GM12878 (cell line): ENCODE results near the gene HACD4. TPM values are rescaled to one million over a fixed set of nuclear protein-coding genes. Genes with fewer than 3 reads are reported as not detected.

Experiments
- ATAC-seq: fragments of 200-7000 bp; cut with Tn5 transposase; 3 replicates; pipeline ENCODE4 v1.9.1; 2020; ENCODE audit warnings: mild to moderate bottlenecking, moderate library complexity
- BruUV-seq: library from RNA; stranded (reverse); fragments of 400-500 nt; replicated peaks from 2 replicates; lab custom pipeline; 2021; lab: Mats Ljungman, UMichigan
- CTCF ChIA-PET: fragments of 300-600 bp; sonication (Branson Sonifier 250); formaldehyde crosslinking; extraction: SDS; loops from one replicate; lab custom pipeline; 2021; ENCODE audit warnings: inconsistent platforms; lab: Yijun Ruan, JAX
- POLR2A ChIA-PET: fragments of 350-600 bp; formaldehyde crosslinking; extraction: SDS; loops from one replicate; lab custom pipeline; 2021; ENCODE audit warnings: inconsistent platforms; lab: Charles Lee
- RAD21 ChIA-PET: fragments of 300-600 bp; sonication (Branson Sonifier 250); formaldehyde crosslinking; loops from one replicate; lab custom pipeline; 2023; ENCODE audit warnings: antibody characterized with exemption; ENCODE audit not compliant: unreplicated experiment; lab: Charles Lee
- SMC1A ChIA-PET: fragments of 300-600 bp; sonication (Branson Sonifier 250); formaldehyde crosslinking; loops from one replicate; lab custom pipeline; 2023; ENCODE audit not compliant: unreplicated experiment, uncharacterized antibody; lab: Charles Lee
- DNase-seq: peaks from one replicate; pipeline ENCODE4 v3.0.0-alpha.2; 2011; ENCODE audit warnings: low read depth, low spot score
- FAIRE-seq: peaks from 3 replicates; lab custom pipeline; 2011; peaks lifted over from hg19 to GRCh38; lab: Jason Lieb, UNC
- H2AFZ ChIP-seq: 2 replicates; pipeline ENCODE4 v1.6.0; 2011; ENCODE audit warnings: low read depth, low read length, control low read depth; ENCODE audit not compliant: control insufficient read depth
- H3K27ac ChIP-seq: 2 replicates; pipeline ENCODE4 v1.5.1; 2011; ENCODE audit warnings: control low read depth; ENCODE audit not compliant: control insufficient read depth, insufficient read depth
- H3K27me3 ChIP-seq, 2 experiments: replicated peaks in 1 of 2; 2 replicates each; pipeline versions ENCODE4 v1.6.0 to v1.6.1; 2011; ENCODE audit warnings: low read length in 1 of 2; ENCODE audit not compliant: control insufficient read depth in 2 of 2, insufficient read depth in 2 of 2
- H3K36me3 ChIP-seq, 2 experiments: 2 replicates each; pipeline ENCODE4 v1.5.1; 2011; ENCODE audit warnings: low read length in 1 of 2; ENCODE audit not compliant: control insufficient read depth in 2 of 2, insufficient read depth in 2 of 2
- H3K4me1 ChIP-seq: 2 replicates; pipeline ENCODE4 v1.6.1; 2011; ENCODE audit warnings: mild to moderate bottlenecking, low read length, moderate library complexity, mixed read lengths; ENCODE audit not compliant: control insufficient read depth, insufficient read depth
- H3K4me2 ChIP-seq: 2 replicates; pipeline ENCODE4 v1.6.0; 2011; ENCODE audit warnings: control low read depth; ENCODE audit not compliant: control insufficient read depth, insufficient read depth
- H3K4me3 ChIP-seq: fragments of 200-600 bp; sonication (generic); 2 replicates; pipeline ENCODE4 v1.5.1; 2016
- H3K79me2 ChIP-seq: 2 replicates; pipeline ENCODE4 v1.6.0; 2011; ENCODE audit warnings: low read length; ENCODE audit not compliant: control insufficient read depth, insufficient read depth
- H3K9ac ChIP-seq: 2 replicates; pipeline ENCODE4 v1.8.0; 2011; ENCODE audit warnings: low read length, control low read depth, mixed read lengths; ENCODE audit not compliant: control insufficient read depth, insufficient read depth
- H3K9me3 ChIP-seq: replicated peaks from 3 replicates; pipeline ENCODE4 v1.5.1; 2011; ENCODE audit warnings: mild to moderate bottlenecking, low read length; ENCODE audit not compliant: control insufficient read depth, insufficient read depth
- H4K20me1 ChIP-seq: 2 replicates; pipeline ENCODE4 v1.6.0; 2011; ENCODE audit not compliant: control insufficient read depth, insufficient read depth
- ATF7 ChIP-seq: fragments of 450-650 bp; IDR thresholded peaks from 2 replicates; pipeline ENCODE4 v1.6.1; 2016; ENCODE audit warnings: low read depth, mild to moderate bottlenecking
- ETV6 ChIP-seq, 2 experiments: fragments of 450-650 bp in 1 of 2; IDR thresholded peaks in 1 of 2; conservative IDR thresholded peaks in 1 of 2; 2 replicates each; pipeline ENCODE4 v1.6.1; 2014; ENCODE audit warnings: antibody characterized with exemption in 1 of 2, borderline replicate concordance in 1 of 2, low read depth in 1 of 2, mild to moderate bottlenecking in 1 of 2, moderate library complexity in 1 of 2
- IKZF2 ChIP-seq, 2 experiments: fragments of 450-650 bp; IDR thresholded peaks; 2 replicates each; pipeline ENCODE4 v1.6.1; 2017; ENCODE audit warnings: mild to moderate bottlenecking in 2 of 2, moderate library complexity in 2 of 2
- IRF4 ChIP-seq: IDR thresholded peaks from 2 replicates; pipeline ENCODE4 v1.6.1; 2011; ENCODE audit warnings: low read depth, low read length
- JUNB ChIP-seq: IDR thresholded peaks from 2 replicates; pipeline ENCODE4 v1.6.1; 2016; ENCODE audit warnings: antibody characterized with exemption, mild to moderate bottlenecking
- LARP7 ChIP-seq: fragments of 450-650 bp; IDR thresholded peaks from 2 replicates; pipeline ENCODE4 v1.6.1; 2017; ENCODE audit warnings: mild to moderate bottlenecking
- MTA2 ChIP-seq: fragments of 450-650 bp; IDR thresholded peaks from 2 replicates; pipeline ENCODE4 v1.6.1; 2016; ENCODE audit warnings: low read depth, mild to moderate bottlenecking, moderate library complexity
- MTA3 ChIP-seq: IDR thresholded peaks from 2 replicates; pipeline ENCODE4 v1.6.1; 2012; ENCODE audit warnings: low read length, inconsistent platforms, borderline replicate concordance
- NBN ChIP-seq: fragments of 450-650 bp; IDR thresholded peaks from 2 replicates; pipeline ENCODE4 v1.6.1; 2016
- POLR2AphosphoS2 ChIP-seq: IDR thresholded peaks from 2 replicates; pipeline ENCODE4 v1.6.1; 2011; ENCODE audit warnings: low read depth, mild to moderate bottlenecking, low read length, improper control_type of control experiment, moderate library complexity
- POU2F2 ChIP-seq: IDR thresholded peaks from 3 replicates; pipeline ENCODE4 v1.6.1; 2011; ENCODE audit warnings: low read depth, mild to moderate bottlenecking, low read length, borderline replicate concordance
- SMARCA5 ChIP-seq: fragments of 450-650 bp; IDR thresholded peaks from 2 replicates; pipeline ENCODE4 v1.6.1; 2017; ENCODE audit warnings: mild to moderate bottlenecking
- SPI1 ChIP-seq: IDR thresholded peaks from 2 replicates; pipeline ENCODE4 v1.6.1; 2011; ENCODE audit warnings: low read depth, mild to moderate bottlenecking, low read length, moderate library complexity, borderline replicate concordance; ENCODE audit not compliant: insufficient read depth
- TCF12 ChIP-seq: IDR thresholded peaks from 2 replicates; pipeline ENCODE4 v1.6.1; 2011; ENCODE audit warnings: low read depth, mild to moderate bottlenecking, low read length
- WGBS: methylation state at CpG from one replicate; pipeline ENCODE4 v1.1.6; 2016; ENCODE audit warnings: low lambda C conversion rate; ENCODE audit not compliant: insufficient replicate concordance, insufficient coverage; ENCODE audit errors: missing lambda C conversion rate; 5-methylcytosine and 5-hydroxymethylcytosine counted together
- in situ Hi-C: fragments of 300-500 bp; cut with MboI; formaldehyde crosslinking; loops from 9 replicates; pipeline ENCODE4 v1.14.3; 2018; ENCODE audit warnings: mixed read lengths
- intact Hi-C: fragments of 100-400 bp; cut with micrococcal nuclease; formaldehyde crosslinking; loops from one replicate; pipeline ENCODE4 v1.14.2; 2022; ENCODE audit not compliant: unreplicated experiment
- polyA plus RNA-seq, 11 experiments: library from polyadenylated mRNA; depleted of rRNA in 4 of 11; unstranded in 6 of 11; stranded (reverse) in 5 of 11; fragments of >200 nt; fragmentation: Nextera tagmentation in 4 of 11; fragmentation: Illumina TruSeq in 1 of 11; extraction: Ambion mirVana in 4 of 11; extraction: Trizol in 1 of 11; gene quantifications; 1 replicate in 1 of 11; 2 replicates in 10 of 11; pipeline versions ENCODE4 v1.2.1 to v1.2.3, GENCODE V29; 2011 to 2016; ENCODE audit warnings: inconsistent platforms in 2 of 11, missing spikeins in 2 of 11, low read depth in 1 of 11
- total RNA-seq, 4 experiments: library from RNA; depleted of rRNA in 3 of 4; stranded (reverse); fragments of >200 nt in 3 of 4; fragmentation: Illumina TruSeq in 1 of 4; extraction: Trizol in 1 of 4; gene quantifications; 2 replicates each; pipeline versions ENCODE4 v1.2.1 to v1.2.3, GENCODE V29; 2013 to 2021
- TF ChIP-seq, protein P1 (sequence below): IDR thresholded peaks from 2 replicates; pipeline ENCODE4 v1.6.1; 2011; ENCODE audit warnings: borderline replicate concordance, low read depth, mild to moderate bottlenecking, moderate library complexity, mixed read lengths, low read length; ENCODE audit not compliant: insufficient read depth; ENCODE audit errors: extremely low read length
- TF ChIP-seq, protein P2 (sequence below): fragments of 450-650 bp; IDR thresholded peaks from 2 replicates; pipeline ENCODE4 v1.6.1; 2016; ENCODE audit warnings: mild to moderate bottlenecking
- TF ChIP-seq, protein P3 (sequence below): IDR thresholded peaks from 2 replicates; pipeline ENCODE4 v1.6.1; 2011; ENCODE audit warnings: mild to moderate bottlenecking, low read depth, low read length, moderate library complexity; ENCODE audit not compliant: insufficient replicate concordance

The HACD4 gene
- total and polyA plus RNA-seq, 10 of the 15 experiments (the other 5 are each of a cell fraction or from before 2014, with no cell fraction given), result 3.2 to 7.6 (median 5.7) TPM

GRCh38 chr9:21030389-21031035 lies 928 bp downstream of the HACD4 start:
- Histone ChIP-seq H3K4me1 (peaks cover 5% of the 10 kb centered on the region), H3K27me3 (no peaks in the 10 kb centered on the region), H4K20me1 (no peaks in the 10 kb centered on the region), H3K9me3 (no peaks in the 10 kb centered on the region), H3K36me3 (peaks cover 0 to 2% of the 10 kb centered on the region in 2 experiments; a peak in 1 of 4 replicates), H3K27ac (peak overlapping the region; percentile 62), H3K9ac (peak overlapping the region; percentile 70), H3K79me2 (no peaks in the 10 kb centered on the region), H3K4me2 (peak overlapping the region; percentile 84), H2AFZ (peak overlapping the region; percentile 73), H3K4me3 (peak overlapping the region; percentile 81)
- RAD21 ChIA-PET, result interaction anchor here (0.6 to 1.9 kb wide), 11 partner anchors 33 to 877 kb away, joined by 3 to 7 read pairs (median 3); no protein-coding TSS in a partner anchor
- WGBS, result 59% methylated on average over 5 of the region's 5 CpGs
- TSS peak; percentile 59 for BruUV-seq
- in situ Hi-C loops (no loop called here), intact Hi-C loops (loop anchor here (2.0 kb wide), 2 partner anchors 16 to 34 kb away; no protein-coding TSS in a partner anchor)
- POLR2A ChIA-PET, result interaction anchor here (0.6 to 1.3 kb wide), 5 partner anchors 10 to 548 kb away, joined by 3 to 7 read pairs (median 4); no protein-coding TSS in a partner anchor
- DNase-seq, result peak; percentile 52
- peak; percentile 79 for ATAC-seq
- peak; percentile 72 for TF ChIP-seq SPI1
- TF ChIP-seq JUNB, result peak; percentile 58
- peak; percentile 33; the same call in 1 of the 2 replicates for TF ChIP-seq ATF7
- TF ChIP-seq, protein P1, sequence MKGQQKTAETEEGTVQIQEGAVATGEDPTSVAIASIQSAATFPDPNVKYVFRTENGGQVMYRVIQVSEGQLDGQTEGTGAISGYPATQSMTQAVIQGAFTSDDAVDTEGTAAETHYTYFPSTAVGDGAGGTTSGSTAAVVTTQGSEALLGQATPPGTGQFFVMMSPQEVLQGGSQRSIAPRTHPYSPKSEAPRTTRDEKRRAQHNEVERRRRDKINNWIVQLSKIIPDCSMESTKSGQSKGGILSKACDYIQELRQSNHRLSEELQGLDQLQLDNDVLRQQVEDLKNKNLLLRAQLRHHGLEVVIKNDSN, result no peak
- peak; percentile 28; the same call in 1 of the 2 replicates for TF ChIP-seq MTA2
- TF ChIP-seq SMARCA5, result no peak
- no peak for TF ChIP-seq MTA3
- TF ChIP-seq IRF4, result peak; percentile 39; the same call in 1 of the 2 replicates
- peak; percentile 47 to 59; a peak in 2 of 4 replicates for TF ChIP-seq IKZF2 (IDR thresholded peaks at IDR 0.05)
- TF ChIP-seq, protein P2, sequence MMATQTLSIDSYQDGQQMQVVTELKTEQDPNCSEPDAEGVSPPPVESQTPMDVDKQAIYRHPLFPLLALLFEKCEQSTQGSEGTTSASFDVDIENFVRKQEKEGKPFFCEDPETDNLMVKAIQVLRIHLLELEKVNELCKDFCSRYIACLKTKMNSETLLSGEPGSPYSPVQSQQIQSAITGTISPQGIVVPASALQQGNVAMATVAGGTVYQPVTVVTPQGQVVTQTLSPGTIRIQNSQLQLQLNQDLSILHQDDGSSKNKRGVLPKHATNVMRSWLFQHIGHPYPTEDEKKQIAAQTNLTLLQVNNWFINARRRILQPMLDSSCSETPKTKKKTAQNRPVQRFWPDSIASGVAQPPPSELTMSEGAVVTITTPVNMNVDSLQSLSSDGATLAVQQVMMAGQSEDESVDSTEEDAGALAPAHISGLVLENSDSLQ, result peak; percentile 93
- no peak for TF ChIP-seq LARP7
- TF ChIP-seq POLR2AphosphoS2, result no peak
- peak; percentile 32; the same call in 1 of the 2 replicates for TF ChIP-seq NBN
- 0 out of 4 replicates have a peak, but pooled peaks of 1 of the 2 experiments have one; percentile 56 for TF ChIP-seq ETV6 (conservative IDR thresholded peaks at IDR 0.05 in 1 of 2, IDR thresholded peaks at IDR 0.05 in 1 of 2; ENCODE audit: borderline replicate concordance in 1 of 2, low read depth in 1 of 2)
- TF ChIP-seq TCF12, result no peak
- TF ChIP-seq, protein P3, sequence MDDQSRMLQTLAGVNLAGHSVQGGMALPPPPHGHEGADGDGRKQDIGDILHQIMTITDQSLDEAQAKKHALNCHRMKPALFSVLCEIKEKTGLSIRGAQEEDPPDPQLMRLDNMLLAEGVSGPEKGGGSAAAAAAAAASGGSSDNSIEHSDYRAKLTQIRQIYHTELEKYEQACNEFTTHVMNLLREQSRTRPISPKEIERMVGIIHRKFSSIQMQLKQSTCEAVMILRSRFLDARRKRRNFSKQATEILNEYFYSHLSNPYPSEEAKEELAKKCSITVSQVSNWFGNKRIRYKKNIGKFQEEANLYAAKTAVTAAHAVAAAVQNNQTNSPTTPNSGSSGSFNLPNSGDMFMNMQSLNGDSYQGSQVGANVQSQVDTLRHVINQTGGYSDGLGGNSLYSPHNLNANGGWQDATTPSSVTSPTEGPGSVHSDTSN, result peak; percentile 58
- no peak for TF ChIP-seq POU2F2
- CTCF ChIA-PET, result interaction anchor here (0.9 to 2.7 kb wide), 3 partner anchors 34 to 81 kb away, joined by 3 to 11 read pairs (median 5); no protein-coding TSS in a partner anchor
- FAIRE-seq, result peak; percentile 77
- SMC1A ChIA-PET, result interaction anchor here (0.6 to 2.5 kb wide), 11 partner anchors 10 to 1846 kb away, joined by 3 to 14 read pairs (median 5); no protein-coding TSS in a partner anchor
